ENCODE measurements around the gene JADE1. TPM values are rescaled to one million over a fixed set of nuclear protein-coding genes. Genes with fewer than 3 reads are reported as not detected.

Gene JADE1
- total and polyA plus RNA-seq, 9 of the 15 experiments (the other 6 are each of a cell fraction or from before 2014, with no cell fraction given), result 8.3 to 37.9 (median 24.4) TPM

DNA sequence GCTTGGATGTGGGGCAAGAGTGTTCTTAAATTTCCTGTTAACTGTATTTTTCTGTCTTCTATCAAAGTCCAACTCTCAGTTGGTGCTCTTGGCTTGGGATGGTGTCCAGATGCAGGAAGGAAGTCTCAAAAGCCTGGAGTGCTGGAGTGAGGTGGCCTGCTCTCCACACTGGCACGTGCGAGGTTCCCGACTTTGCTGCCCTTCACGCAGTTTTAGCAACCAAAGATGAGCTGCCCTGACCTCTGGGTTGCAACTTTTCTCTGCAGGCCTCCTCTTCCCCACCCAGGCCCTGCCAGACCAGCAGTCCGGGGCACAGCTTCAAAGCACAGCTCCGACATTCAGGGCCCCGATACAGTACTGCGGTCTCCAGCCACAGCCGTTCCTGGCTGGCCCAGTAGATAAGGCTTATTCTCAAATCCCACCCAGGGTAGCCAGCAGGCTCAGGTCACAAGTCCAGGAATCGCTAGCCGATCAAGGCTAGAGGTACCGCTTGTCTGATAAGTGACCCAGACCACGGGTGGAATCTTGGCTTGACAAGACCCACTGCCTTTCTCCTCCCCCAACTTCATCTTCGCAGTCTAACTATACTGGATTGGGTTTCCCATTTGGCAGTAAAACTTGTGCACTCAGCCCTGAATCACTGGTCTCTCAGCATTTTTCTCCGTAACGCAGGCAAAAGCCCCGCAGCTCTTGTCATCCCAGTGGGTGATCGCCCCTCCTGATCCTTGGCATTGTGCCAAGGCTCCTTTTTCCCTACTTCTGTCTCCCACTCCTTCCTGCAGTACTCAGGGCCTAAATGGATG is 21.8 kb upstream of the JADE1 start (continued):
- TF ChIP-seq, protein P1, sequence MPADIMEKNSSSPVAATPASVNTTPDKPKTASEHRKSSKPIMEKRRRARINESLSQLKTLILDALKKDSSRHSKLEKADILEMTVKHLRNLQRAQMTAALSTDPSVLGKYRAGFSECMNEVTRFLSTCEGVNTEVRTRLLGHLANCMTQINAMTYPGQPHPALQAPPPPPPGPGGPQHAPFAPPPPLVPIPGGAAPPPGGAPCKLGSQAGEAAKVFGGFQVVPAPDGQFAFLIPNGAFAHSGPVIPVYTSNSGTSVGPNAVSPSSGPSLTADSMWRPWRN (IDR thresholded peaks at IDR 0.05; ENCODE audit: low read depth), result peak; percentile 62; the same call in 1 of the 2 replicates
- TF ChIP-seq, protein P2, sequence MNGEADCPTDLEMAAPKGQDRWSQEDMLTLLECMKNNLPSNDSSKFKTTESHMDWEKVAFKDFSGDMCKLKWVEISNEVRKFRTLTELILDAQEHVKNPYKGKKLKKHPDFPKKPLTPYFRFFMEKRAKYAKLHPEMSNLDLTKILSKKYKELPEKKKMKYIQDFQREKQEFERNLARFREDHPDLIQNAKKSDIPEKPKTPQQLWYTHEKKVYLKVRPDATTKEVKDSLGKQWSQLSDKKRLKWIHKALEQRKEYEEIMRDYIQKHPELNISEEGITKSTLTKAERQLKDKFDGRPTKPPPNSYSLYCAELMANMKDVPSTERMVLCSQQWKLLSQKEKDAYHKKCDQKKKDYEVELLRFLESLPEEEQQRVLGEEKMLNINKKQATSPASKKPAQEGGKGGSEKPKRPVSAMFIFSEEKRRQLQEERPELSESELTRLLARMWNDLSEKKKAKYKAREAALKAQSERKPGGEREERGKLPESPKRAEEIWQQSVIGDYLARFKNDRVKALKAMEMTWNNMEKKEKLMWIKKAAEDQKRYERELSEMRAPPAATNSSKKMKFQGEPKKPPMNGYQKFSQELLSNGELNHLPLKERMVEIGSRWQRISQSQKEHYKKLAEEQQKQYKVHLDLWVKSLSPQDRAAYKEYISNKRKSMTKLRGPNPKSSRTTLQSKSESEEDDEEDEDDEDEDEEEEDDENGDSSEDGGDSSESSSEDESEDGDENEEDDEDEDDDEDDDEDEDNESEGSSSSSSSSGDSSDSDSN (IDR thresholded peaks at IDR 0.05; ENCODE audit: borderline replicate concordance in 1 of 2, low read depth in 2 of 2, low read length in 2 of 2), result peak in 1 of 2 experiments; percentile 66; a peak in 2 of 4 replicates
- TF ChIP-seq E2F6 (IDR thresholded peaks at IDR 0.05; ENCODE audit: borderline replicate concordance in 1 of 2, extremely low read depth in 1 of 2, insufficient read depth in 1 of 2, insufficient read length in 1 of 2, low read depth in 1 of 2, low read length in 1 of 2, poor library complexity in 1 of 2, severe bottlenecking in 1 of 2) (peak in 1 of 2 experiments; percentile 36), SAFB2 (IDR thresholded peaks at IDR 0.05; ENCODE audit: borderline replicate concordance, low read depth, low read length, severe bottlenecking) (no peak), CBFA2T3 (IDR thresholded peaks at IDR 0.05) (peak; percentile 91), NFIX (CRISPR knock-in tag; IDR thresholded peaks at IDR 0.05; ENCODE audit: low read depth) (peak; percentile 88), STAT5A (IDR thresholded peaks at IDR 0.05; ENCODE audit: borderline replicate concordance, low read length) (peak; percentile 58; the same call in 1 of the 2 replicates), EHMT2 (IDR thresholded peaks at IDR 0.05) (no peak), PML (IDR thresholded peaks at IDR 0.05; ENCODE audit: low read length) (peak; percentile 43; the same call in 1 of the 2 replicates), RCOR1 (IDR thresholded peaks at IDR 0.05; ENCODE audit: borderline replicate concordance in 1 of 2, low read depth in 2 of 2, low read length in 2 of 2) (peak; percentile 67 to 86; a peak in 3 of 4 replicates), SMARCA4 (IDR thresholded peaks at IDR 0.05) (peak; percentile 53; the same call in 1 of the 2 replicates), SMAD1 (IDR thresholded peaks at IDR 0.05; ENCODE audit: low read depth, low read length, partially characterized antibody) (peak; percentile 48), BCOR (IDR thresholded peaks at IDR 0.05) (0 out of 2 replicates have a peak, but pooled peaks have one; percentile 53), HDAC2 (IDR thresholded peaks at IDR 0.05) (peak; percentile 88), HDAC1 (IDR thresholded peaks at IDR 0.05) (peak in 1 of 2 experiments; percentile 79; a peak in 2 of 4 replicates)

All from K562 (cell line).